ENCODE data around the gene NXN. TPM values are rescaled to one million over a fixed set of nuclear protein-coding genes. Genes with fewer than 3 reads are reported as not detected.
"Not testable (repeated sequence)": the region's sequence is repeated elsewhere in the genome, so short reads cannot be mapped to it uniquely, and the experiment has no call there.

The NXN gene
- total RNA-seq, 4 donors from 2014 or later, result 10.6 to 222 (median 13.8) TPM

DNA sequence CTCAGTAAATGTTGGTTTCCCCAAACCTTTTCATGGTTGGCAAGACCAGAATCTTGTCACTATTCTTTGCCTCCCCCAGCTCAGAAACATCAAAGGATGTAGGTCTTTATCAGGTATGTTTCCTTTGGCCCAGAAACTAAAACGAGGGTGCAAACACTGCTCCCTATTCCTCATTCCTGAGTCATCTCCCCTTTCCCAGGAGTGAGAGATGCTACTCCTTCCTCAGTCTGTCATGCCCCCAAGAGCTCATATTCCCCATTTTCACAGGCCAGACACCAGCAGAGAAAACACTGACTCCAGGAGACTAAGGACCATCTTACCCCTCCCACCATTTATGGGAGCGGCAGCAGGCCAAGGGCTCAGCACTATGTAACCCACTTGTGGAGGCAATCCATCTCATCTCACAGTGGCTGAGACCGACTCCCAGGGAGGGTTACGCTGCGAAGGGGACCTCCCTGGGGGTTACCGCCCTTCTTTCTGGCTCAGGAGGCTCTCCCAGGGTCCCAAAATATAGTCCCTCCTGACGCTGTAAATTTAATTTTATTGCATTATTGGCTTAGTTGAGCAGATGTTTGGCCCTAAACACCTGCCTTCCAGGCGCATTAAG is 229.0 kb downstream of the NXN start:
- Histone ChIP-seq H3K9me3 (no peaks in the 10 kb centered on the region), H3K27me3 (no peaks in the 10 kb centered on the region), H3K4me1 (peaks cover 7 to 22% (median 16%) of the 10 kb centered on the region in 4 donors), H3K4me3 (peak overlapping the region in 2 of 4 donors; percentile 88 to 91), H3K27ac (peak overlapping the region in 1 of 4 donors; percentile 82), H3K36me3 (peaks cover 0 to 9% (median 0%) of the 10 kb centered on the region in 4 donors)
- in situ Hi-C loops (cut with MboI; ENCODE audit: low pct_ligation_motif_present in 1 of 4, low pct_unique_long_range_greater_than_20kb in 1 of 4, low sequenced_read_pairs in 3 of 4) (no loop called here), intact Hi-C loops (cut with DNase I; ENCODE audit: low total_unique reads) (no loop called here)
- WGBS, 2 donors (ENCODE audit: low coverage in 1 of 2), result 40 to 47% methylated on average over 1 to 8 of the region's 8 CpGs
- DNase-seq, result no peak
- TF ChIP-seq EP300 (IDR thresholded peaks at IDR 0.05; ENCODE audit: low read depth) (no peak), POLR2A (IDR thresholded peaks at IDR 0.05) (no peak), POLR2AphosphoS5 (IDR thresholded peaks at IDR 0.05) (no peak)
- TF ChIP-seq, protein P1, sequence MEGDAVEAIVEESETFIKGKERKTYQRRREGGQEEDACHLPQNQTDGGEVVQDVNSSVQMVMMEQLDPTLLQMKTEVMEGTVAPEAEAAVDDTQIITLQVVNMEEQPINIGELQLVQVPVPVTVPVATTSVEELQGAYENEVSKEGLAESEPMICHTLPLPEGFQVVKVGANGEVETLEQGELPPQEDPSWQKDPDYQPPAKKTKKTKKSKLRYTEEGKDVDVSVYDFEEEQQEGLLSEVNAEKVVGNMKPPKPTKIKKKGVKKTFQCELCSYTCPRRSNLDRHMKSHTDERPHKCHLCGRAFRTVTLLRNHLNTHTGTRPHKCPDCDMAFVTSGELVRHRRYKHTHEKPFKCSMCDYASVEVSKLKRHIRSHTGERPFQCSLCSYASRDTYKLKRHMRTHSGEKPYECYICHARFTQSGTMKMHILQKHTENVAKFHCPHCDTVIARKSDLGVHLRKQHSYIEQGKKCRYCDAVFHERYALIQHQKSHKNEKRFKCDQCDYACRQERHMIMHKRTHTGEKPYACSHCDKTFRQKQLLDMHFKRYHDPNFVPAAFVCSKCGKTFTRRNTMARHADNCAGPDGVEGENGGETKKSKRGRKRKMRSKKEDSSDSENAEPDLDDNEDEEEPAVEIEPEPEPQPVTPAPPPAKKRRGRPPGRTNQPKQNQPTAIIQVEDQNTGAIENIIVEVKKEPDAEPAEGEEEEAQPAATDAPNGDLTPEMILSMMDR (IDR thresholded peaks at IDR 0.05), result no peak

GRCh38 chr17:749359-749758 is 230.2 kb downstream of the NXN start:
- intact Hi-C loops (cut with DNase I; ENCODE audit: low total_unique reads); in situ Hi-C loops (cut with MboI; ENCODE audit: low pct_ligation_motif_present in 1 of 4, low pct_unique_long_range_greater_than_20kb in 1 of 4, low sequenced_read_pairs in 3 of 4); H3K9me3 ChIP-seq; H3K27ac ChIP-seq; DNase-seq; H3K4me3 ChIP-seq; H3K27me3 ChIP-seq; H3K36me3 ChIP-seq: not testable (repeated sequence)
- peaks cover 7 to 22% (median 16%) of the 10 kb centered on the region in 4 donors for H3K4me1 ChIP-seq
- 67 to 76% methylated on average over 3 to 7 of the region's 7 CpGs for WGBS, 2 donors (ENCODE audit: low coverage in 1 of 2)

Small RNA genes within 50 kb of the gene (small RNA-seq; reads per million reads assigned to genes)
- 0 to 0.14 (median 0) reads per million in 4 donors for gene MIR3183

Other genes with a start within 250 kb of the NXN start
- gene TLCD3A, start 247.2 kb downstream of the NXN start, total RNA-seq, result 1 to 10 TPM; 3.2 to 6.4 (median 4.1) TPM
- gene GEMIN4, start 227.5 kb downstream of the NXN start, total RNA-seq, result 10 to 100 TPM; 10.5 to 70.3 (median 12.4) TPM
- 100 to 1,000 TPM in 1 of 4 donors, 10 to 100 TPM in 3; 65.5 to 124 (median 73.7) TPM for gene GLOD4, start 197.5 kb downstream of the NXN start, total RNA-seq
- gene MRM3, start 197.4 kb downstream of the NXN start, total RNA-seq, result 10 to 100 TPM in 2 of 4 donors, under 1 TPM in 1, not detected in 1; 1.00 to 13.4 (median 12.5) TPM
- 10 to 100 TPM; 10.5 to 17.6 (median 12.1) TPM for gene TIMM22, start 17.4 kb upstream of the NXN start, total RNA-seq
- 1,000 to 10,000 TPM in 1 of 4 donors, 100 to 1,000 TPM in 3; 286 to 1,099 (median 522) TPM for gene ABR, start 200.2 kb upstream of the NXN start, total RNA-seq

Measured in transverse colon (tissue), 4 donors.